WERI-Rb-1 (cell line): ENCODE results near the gene BBLN.
"Not testable (repeated sequence)": the region's sequence is repeated elsewhere in the genome, so short reads cannot be mapped to it uniquely, and the experiment has no call there.

Experiments used
- DNase-seq: peaks from one replicate; pipeline ENCODE4 v3.0.0-alpha.2; 2020
- H3K27ac ChIP-seq: fragments of 250-450 bp; sonication (Bioruptor Pico); 2 replicates; pipeline ENCODE4 v1.5.1; 2020; ENCODE audit warnings: mild to moderate bottlenecking, moderate library complexity
- H3K27me3 ChIP-seq: fragments of 250-450 bp; sonication (Bioruptor Pico); 2 replicates; pipeline ENCODE4 v1.5.1; 2021; ENCODE audit warnings: mild to moderate bottlenecking, low read depth, moderate library complexity; ENCODE audit not compliant: insufficient read depth, severe bottlenecking
- H3K36me3 ChIP-seq: fragments of 250-450 bp; sonication (Bioruptor Pico); 2 replicates; pipeline ENCODE4 v1.5.1; 2020; ENCODE audit warnings: mild to moderate bottlenecking, moderate library complexity
- H3K4me3 ChIP-seq: 2 replicates; pipeline ENCODE4 v1.5.1; 2011; ENCODE audit warnings: low read depth, mild to moderate bottlenecking, control low read depth, low read length
- H3K9me3 ChIP-seq: fragments of 250-450 bp; sonication (Bioruptor Pico); 2 replicates; pipeline ENCODE4 v1.5.1; 2021; ENCODE audit warnings: mild to moderate bottlenecking, moderate library complexity; ENCODE audit not compliant: severe bottlenecking
- TF ChIP-seq, protein P1 (sequence below): IDR thresholded peaks from 2 replicates; pipeline ENCODE4 v1.5.1; 2011; ENCODE audit warnings: low read depth, mild to moderate bottlenecking, control low read depth, inconsistent platforms, low read length

Gene BBLN

DNA sequence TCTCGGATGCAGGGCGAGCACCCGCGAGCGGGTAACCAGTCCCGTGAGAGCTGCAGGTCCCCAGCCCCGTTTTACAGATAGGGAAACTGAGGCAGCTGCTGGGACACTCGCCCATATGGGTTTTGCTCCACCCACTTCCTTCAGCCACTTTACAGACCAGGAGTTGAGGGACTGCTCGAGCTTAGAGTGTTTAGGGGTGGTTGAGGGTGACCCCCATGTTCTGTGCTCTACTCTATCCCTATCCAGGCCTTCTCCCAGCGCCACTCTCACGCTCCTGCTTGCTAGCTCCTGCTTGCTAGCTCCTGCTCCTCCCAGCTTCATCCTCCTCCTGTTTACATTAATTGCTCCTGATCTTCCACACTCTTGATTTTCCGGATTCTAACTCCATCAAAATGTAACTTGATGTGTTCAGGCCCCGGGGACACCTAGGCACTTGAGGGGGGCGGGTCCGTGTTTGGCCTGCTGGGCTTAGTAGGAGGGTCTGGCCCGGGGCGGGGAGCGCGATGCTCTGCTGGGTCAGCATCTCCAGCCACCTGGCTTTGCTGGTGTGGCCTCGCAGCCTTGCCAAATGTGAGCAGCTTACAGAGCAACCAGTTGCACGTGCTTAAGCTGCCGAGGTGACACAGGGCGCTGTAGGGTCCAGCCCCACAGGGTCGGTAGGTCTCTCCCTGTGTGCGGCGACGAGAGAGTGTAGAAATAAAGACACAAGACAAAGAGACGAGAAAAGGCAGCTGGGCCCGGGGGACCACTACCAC, 31.1 kb upstream of the BBLN start:
- H3K9me3 ChIP-seq = peaks cover 9% of the 10 kb centered on the region
- H3K27ac ChIP-seq = peak overlapping the region; percentile 99
- DNase-seq = no peak
- TF ChIP-seq, protein P1, sequence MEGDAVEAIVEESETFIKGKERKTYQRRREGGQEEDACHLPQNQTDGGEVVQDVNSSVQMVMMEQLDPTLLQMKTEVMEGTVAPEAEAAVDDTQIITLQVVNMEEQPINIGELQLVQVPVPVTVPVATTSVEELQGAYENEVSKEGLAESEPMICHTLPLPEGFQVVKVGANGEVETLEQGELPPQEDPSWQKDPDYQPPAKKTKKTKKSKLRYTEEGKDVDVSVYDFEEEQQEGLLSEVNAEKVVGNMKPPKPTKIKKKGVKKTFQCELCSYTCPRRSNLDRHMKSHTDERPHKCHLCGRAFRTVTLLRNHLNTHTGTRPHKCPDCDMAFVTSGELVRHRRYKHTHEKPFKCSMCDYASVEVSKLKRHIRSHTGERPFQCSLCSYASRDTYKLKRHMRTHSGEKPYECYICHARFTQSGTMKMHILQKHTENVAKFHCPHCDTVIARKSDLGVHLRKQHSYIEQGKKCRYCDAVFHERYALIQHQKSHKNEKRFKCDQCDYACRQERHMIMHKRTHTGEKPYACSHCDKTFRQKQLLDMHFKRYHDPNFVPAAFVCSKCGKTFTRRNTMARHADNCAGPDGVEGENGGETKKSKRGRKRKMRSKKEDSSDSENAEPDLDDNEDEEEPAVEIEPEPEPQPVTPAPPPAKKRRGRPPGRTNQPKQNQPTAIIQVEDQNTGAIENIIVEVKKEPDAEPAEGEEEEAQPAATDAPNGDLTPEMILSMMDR = no peak
- H3K36me3 ChIP-seq = peaks cover 23% of the 10 kb centered on the region
- peak overlapping the region; percentile 72 for H3K4me3 ChIP-seq
- H3K27me3 ChIP-seq = no peaks in the 10 kb centered on the region

DNA sequence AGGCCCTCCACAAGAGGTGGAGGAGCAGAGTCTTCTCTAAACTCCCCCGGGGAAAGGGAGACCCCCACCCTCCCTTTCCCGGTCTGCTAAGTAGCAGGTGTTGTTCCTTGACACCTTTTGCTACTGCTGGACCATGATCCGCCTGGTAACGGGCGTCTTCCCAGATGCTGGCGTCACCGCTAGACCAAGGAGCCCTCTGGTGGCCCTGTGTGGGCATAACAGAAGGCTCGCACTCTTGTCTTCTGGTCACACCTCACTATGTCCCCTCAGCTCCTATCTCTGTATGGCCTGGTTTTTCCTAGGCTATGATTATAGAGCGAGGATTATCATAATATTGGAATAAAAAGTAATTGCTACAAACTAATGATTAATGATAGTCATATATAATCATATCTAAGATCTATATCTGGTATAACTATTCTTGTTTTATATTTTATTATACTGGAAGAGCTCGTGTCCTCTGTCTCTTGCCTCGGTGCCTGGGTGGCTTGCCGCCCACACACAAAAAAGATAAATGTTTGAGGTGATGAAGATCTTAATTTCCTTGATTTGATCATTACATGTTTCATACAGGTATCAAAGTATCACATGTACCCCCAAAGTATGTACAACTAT, 30.0 kb upstream of the BBLN start:
- H3K27me3 ChIP-seq, H3K27ac ChIP-seq, H3K4me3 ChIP-seq: not testable (repeated sequence)
- peaks cover 10% of the 10 kb centered on the region for H3K9me3 ChIP-seq
- H3K36me3 ChIP-seq = peaks cover 13% of the 10 kb centered on the region
- peak; percentile 86 for DNase-seq

DNA sequence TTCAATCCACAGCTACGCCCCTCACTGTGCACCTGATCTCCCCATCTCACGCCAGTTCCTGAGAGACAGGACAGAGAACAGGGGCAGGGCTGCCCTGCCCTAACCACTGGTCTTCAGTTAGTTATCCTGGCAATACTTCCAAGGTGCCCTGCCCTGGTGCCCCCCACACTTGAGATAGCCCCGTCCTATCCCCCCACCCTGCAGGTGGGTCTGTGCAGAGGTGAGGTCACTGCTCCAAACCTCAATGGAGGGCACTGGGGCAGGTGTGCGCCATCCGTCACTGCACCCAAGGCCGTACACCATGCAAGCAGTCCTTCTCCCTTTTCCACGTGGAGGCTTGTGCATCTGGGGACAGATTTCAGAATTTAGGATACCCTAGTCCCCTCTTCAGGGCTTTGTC, 29.4 kb upstream of the BBLN start:
- H3K27me3 ChIP-seq, DNase-seq, H3K36me3 ChIP-seq, H3K27ac ChIP-seq, H3K4me3 ChIP-seq: not testable (repeated sequence)
- peaks cover 10% of the 10 kb centered on the region for H3K9me3 ChIP-seq

DNA sequence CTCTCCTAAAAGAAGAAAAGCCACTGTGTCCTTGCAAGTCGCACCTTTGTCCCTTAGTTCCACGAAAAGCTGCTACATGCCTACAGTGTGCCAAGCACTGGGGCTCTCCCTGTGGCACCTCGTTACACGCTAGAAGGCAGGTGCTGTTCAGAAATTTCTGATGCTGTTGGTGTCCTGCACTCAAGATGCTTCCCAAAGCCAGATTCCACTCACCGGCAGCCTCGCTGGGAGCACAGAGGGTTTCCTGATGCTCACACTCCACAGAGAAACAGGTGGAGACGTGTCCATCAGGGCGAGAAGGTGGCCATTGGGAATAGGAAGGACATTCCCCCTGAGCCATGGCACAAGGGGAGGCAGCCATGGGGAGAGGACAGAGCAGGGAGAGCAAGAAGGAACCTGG, 28.7 kb upstream of the BBLN start:
- not testable (repeated sequence) for H3K4me3 ChIP-seq, DNase-seq, H3K36me3 ChIP-seq, H3K27me3 ChIP-seq
- Histone ChIP-seq H3K9me3 (peaks cover 10% of the 10 kb centered on the region), H3K27ac (peak overlapping the region; percentile 43; the same call in 1 of the 2 replicates)

DNA sequence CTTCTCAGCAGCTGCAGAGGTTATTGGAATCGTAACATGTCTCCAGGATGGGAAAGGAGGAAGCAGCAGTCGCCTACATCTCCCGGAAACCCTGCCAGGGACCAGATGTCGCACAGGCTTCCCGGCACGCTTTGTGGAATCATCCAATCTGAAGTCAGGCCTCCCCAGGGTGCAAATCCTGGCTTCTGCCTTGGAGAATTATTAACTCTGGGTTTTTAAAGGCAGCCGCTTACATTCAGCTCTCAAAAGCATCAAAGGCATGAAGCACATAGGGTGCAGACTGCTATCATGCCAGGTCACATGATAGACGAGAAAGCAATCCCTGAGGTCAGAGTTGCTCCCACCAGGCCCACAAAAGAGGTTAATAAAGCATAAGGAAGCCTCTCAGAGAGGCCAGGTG, 27.9 kb upstream of the BBLN start:
- H3K27me3 ChIP-seq = not testable (repeated sequence)
- peak; percentile 75 for DNase-seq

DNA sequence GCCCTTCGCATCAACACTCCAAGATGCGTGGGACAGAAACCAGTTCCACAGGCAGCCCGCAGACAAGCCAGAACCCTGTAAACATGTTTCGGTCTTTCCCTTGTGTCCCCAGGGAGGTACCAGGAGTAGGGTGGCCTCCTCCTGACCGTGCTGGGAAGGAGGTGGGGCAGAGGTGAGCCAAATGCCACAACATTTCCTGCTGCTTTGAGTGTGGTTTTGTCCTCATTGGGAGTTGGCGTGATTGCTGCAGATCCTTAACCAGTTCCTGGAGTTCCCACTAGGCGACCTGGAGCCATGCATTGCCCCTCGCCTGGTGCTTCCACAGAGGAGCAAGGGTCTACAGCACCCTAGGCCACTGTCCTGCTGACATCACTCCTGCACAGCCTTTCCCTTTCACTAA, 24.5 kb upstream of the BBLN start:
- H3K9me3 ChIP-seq, DNase-seq, H3K36me3 ChIP-seq, H3K4me3 ChIP-seq, H3K27me3 ChIP-seq, H3K27ac ChIP-seq: not testable (repeated sequence)

More for the DNA sequence above, 27.9 kb upstream of the BBLN start:
- Histone ChIP-seq H3K9me3 (peaks cover 10% of the 10 kb centered on the region), H3K4me3 (peak overlapping the region; percentile 6; the same call in 1 of the 2 replicates), H3K27ac (peak overlapping the region; percentile 43)
- not testable (repeated sequence) for H3K36me3 ChIP-seq

DNA sequence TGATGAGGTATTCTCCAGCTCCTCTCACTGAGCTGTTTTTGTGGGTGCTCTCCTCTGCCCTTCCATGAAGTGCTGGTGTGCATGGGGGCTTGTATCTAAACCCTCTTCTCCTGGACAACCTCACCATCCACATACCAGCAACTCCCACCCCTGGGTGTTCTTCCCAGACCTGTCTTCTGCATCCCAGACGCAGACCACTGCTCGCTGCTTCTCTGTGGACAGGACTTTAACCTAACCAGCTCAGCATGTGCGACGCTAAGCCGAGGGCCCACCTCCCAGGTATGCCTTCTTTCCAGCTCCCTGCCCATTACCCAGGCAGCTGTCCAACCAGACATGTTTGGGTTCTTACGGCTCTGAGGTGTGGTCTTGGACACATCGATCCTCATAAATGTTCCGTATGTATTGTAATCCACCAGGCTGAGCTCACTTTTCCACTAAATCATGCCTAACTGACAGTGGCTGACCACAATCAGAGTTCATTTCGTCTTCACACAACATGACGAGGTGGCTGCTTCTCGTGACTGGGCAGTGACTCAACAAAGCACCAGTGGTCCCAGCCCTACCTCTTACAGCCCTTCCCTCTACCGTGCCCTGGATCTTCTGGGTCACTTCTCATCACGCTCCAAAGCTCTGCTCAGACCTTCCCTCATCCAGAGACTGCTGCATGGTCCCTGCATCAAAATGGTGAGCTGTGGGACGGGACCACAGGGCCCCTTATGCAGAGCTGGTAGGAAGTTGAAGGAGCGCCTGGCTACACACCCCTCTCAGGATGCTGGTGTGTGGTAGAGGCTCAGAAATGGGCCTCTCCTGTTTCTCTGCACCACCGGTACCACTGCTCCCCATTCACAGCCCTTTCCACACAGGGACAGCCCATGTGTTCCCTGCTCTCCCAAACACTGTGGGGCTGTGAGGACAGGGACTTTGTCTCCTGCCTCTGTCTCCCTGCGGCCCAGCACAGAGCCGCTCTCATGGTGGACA, 23.0 kb upstream of the BBLN start:
- Histone ChIP-seq H3K9me3 (peaks cover 4% of the 10 kb centered on the region), H3K27me3 (no peaks in the 10 kb centered on the region), H3K27ac (no peak overlapping the region), H3K36me3 (no peaks in the 10 kb centered on the region), H3K4me3 (no peak overlapping the region)
- no peak for DNase-seq
- TF ChIP-seq, protein P1 = no peak

DNA sequence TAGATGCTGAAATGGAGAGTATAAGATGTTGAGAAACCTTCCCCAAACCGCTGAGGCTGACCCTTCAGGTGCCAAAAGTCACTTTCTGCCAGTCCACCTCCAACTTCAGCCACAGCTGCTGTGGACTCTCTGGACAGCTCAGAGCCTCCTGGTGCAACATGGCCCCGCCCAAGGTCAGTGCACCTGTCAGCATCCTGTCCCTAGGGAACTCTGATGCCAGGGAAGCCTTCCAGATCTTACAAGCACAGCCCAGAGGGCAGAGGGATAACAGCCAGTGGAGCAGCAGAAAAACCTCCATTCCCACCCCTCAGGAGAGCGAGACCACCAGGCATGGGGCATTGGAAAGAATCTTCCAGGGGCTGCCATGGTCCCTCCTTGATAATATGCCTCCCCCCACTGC, 22.1 kb upstream of the BBLN start:
- no peaks in the 10 kb centered on the region for H3K36me3 ChIP-seq
- H3K4me3 ChIP-seq = no peak overlapping the region
- TF ChIP-seq, protein P1 = no peak
- H3K27me3 ChIP-seq = no peaks in the 10 kb centered on the region
- peaks cover 4% of the 10 kb centered on the region for H3K9me3 ChIP-seq
- no peak overlapping the region for H3K27ac ChIP-seq
- DNase-seq = no peak
